K562 (cell line): ENCODE data around the gene ATP9B. TPM values are rescaled to one million over a fixed set of nuclear protein-coding genes. Genes with fewer than 3 reads are reported as not detected.

ENCODE experiments used
- ATAC-seq: fragments of 200-7000 bp; cut with Tn5 transposase; 3 replicates; pipeline ENCODE4 v1.9.1; 2020; ENCODE audit warnings: moderate library complexity
- BruUV-seq: library from RNA; stranded (reverse); fragments of 400-500 nt; replicated peaks from 2 replicates; lab custom pipeline; 2021; lab: Mats Ljungman, UMichigan
- CTCF ChIA-PET: fragments of 300-600 bp; formaldehyde crosslinking; extraction: SDS; loops from one replicate; lab custom pipeline; 2021; ENCODE audit warnings: low intra/inter-chr PET ratio; lab: Yijun Ruan, JAX
- POLR2A ChIA-PET: fragments of 300-600, 350-650 bp; sonication (Branson Sonifier 250); formaldehyde crosslinking; extraction: SDS; loops from one replicate; lab custom pipeline; 2021; ENCODE audit warnings: antibody characterized with exemption, inconsistent platforms; lab: Yijun Ruan, JAX
- DNase-seq, 4 experiments: peaks; one replicate each; pipeline versions ENCODE4 v3.0.0 to v3.0.0-alpha.2; 2011 to 2018; ENCODE audit warnings: low spot score in 3 of 4, mixed read lengths in 3 of 4; ENCODE audit errors: extremely low read depth in 1 of 4
- FAIRE-seq: peaks from 2 replicates; lab custom pipeline; 2011; peaks lifted over from hg19 to GRCh38; lab: Jason Lieb, UNC
- H2AFZ ChIP-seq: 2 replicates; pipeline ENCODE4 v1.6.0; 2011; ENCODE audit warnings: low read depth, low read length, control low read depth, inconsistent platforms
- H3K27ac ChIP-seq: fragments of 200-600 bp; 3 replicates; pipeline ENCODE4 v1.8.0; 2011; ENCODE audit warnings: low read depth, mild to moderate bottlenecking, control low read depth, inconsistent platforms, low read length, moderate library complexity, mixed read lengths; ENCODE audit errors: extremely low read depth
- H3K27me3 ChIP-seq, 2 experiments: fragments of 300-600 bp in 1 of 2; 2 replicates in 1 of 2; 3 replicates in 1 of 2; pipeline versions ENCODE4 v1.6.0 to v1.8.0; 2011; ENCODE audit warnings: inconsistent platforms in 2 of 2, low read length in 2 of 2, mild to moderate bottlenecking in 1 of 2, mixed read lengths in 1 of 2, moderate library complexity in 1 of 2; ENCODE audit not compliant: control insufficient read depth in 2 of 2, insufficient read depth in 2 of 2
- H3K36me3 ChIP-seq: fragments of 300-600 bp; 3 replicates; pipeline ENCODE4 v1.8.0; 2011; ENCODE audit warnings: mild to moderate bottlenecking, low read length, inconsistent platforms; ENCODE audit not compliant: control insufficient read depth, insufficient read depth
- H3K4me1 ChIP-seq, 2 experiments: fragments of 200-600 bp in 1 of 2; replicated peaks in 1 of 2; 2 replicates in 1 of 2; 3 replicates in 1 of 2; pipeline versions ENCODE4 v1.5.1 to v1.8.0; 2011; ENCODE audit warnings: inconsistent platforms in 2 of 2, low read length in 2 of 2, mild to moderate bottlenecking in 1 of 2, mixed read lengths in 1 of 2, moderate library complexity in 1 of 2; ENCODE audit not compliant: control insufficient read depth in 2 of 2, insufficient read depth in 2 of 2
- H3K4me2 ChIP-seq: 2 replicates; pipeline ENCODE4 v1.6.1; 2011; ENCODE audit warnings: low read length, control low read depth, inconsistent platforms, mixed read lengths; ENCODE audit not compliant: insufficient read depth
- H3K4me3 ChIP-seq: fragments of 200-600 bp; sonication (generic), shearing (Covaris generic); 2 replicates; pipeline ENCODE4 v1.5.1; 2016; ENCODE audit warnings: control low read depth, inconsistent platforms
- H3K79me2 ChIP-seq: fragments of 200-600 bp; 3 replicates; pipeline ENCODE4 v1.8.0; 2011; ENCODE audit warnings: low read length, inconsistent platforms; ENCODE audit not compliant: control insufficient read depth, insufficient read depth
- H3K9ac ChIP-seq, 2 experiments: 2 replicates each; pipeline versions ENCODE4 v1.6.0 to v1.6.1; 2011; ENCODE audit warnings: low read depth in 2 of 2, low read length in 2 of 2, control low read depth in 1 of 2, inconsistent platforms in 1 of 2, mild to moderate bottlenecking in 1 of 2, mixed read lengths in 1 of 2; ENCODE audit not compliant: insufficient read depth in 1 of 2
- H3K9me1 ChIP-seq: one replicate; pipeline ENCODE4 v1.6.0; 2011; ENCODE audit warnings: inconsistent platforms, mild to moderate bottlenecking, low read length, moderate library complexity; ENCODE audit not compliant: control insufficient read depth, insufficient read depth
- H3K9me3 ChIP-seq: replicated peaks from 2 replicates; pipeline ENCODE4 v1.5.1; 2011; ENCODE audit warnings: low read depth, low read length, inconsistent platforms; ENCODE audit not compliant: control insufficient read depth, insufficient read depth
- H4K20me1 ChIP-seq: replicated peaks from 2 replicates; pipeline ENCODE4 v1.6.1; 2011; ENCODE audit warnings: low read length, inconsistent platforms, mixed read lengths; ENCODE audit not compliant: control insufficient read depth, insufficient read depth
- CBFB ChIP-seq: sonication (generic); formaldehyde crosslinking; IDR thresholded peaks from 2 replicates; pipeline ENCODE4 v1.4.0; 2020; ENCODE audit warnings: mild to moderate bottlenecking, missing genetic modification reagents
- CBX1 ChIP-seq: sonication (generic); IDR thresholded peaks from 2 replicates; pipeline ENCODE4 v1.6.1; 2016; ENCODE audit warnings: antibody characterized with exemption, low read depth, mild to moderate bottlenecking
- CC2D1A ChIP-seq: fragments of 450-650 bp; IDR thresholded peaks from 2 replicates; pipeline ENCODE4 v1.6.1; 2017; ENCODE audit warnings: mild to moderate bottlenecking
- DMBX1 ChIP-seq: fragments of 250-450 bp; sonication (Bioruptor Pico); IDR thresholded peaks from 2 replicates; pipeline ENCODE4 v1.8.0; 2022; ENCODE audit warnings: inconsistent platforms, mild to moderate bottlenecking, moderate library complexity, borderline replicate concordance
- ELF2 ChIP-seq: fragments of 250-450 bp; sonication (Bioruptor Pico); IDR thresholded peaks from 2 replicates; pipeline ENCODE4 v1.5.0; 2021; ENCODE audit warnings: mild to moderate bottlenecking
- PTTG1 ChIP-seq: fragments of 450-650 bp; IDR thresholded peaks from 2 replicates; pipeline ENCODE4 v1.6.1; 2016; ENCODE audit warnings: low read depth, mild to moderate bottlenecking, missing genetic modification characterization, missing compliant biosample characterization
- ZNF589 ChIP-seq: fragments of 200-800 bp; sonication (Bioruptor generic); IDR thresholded peaks from 2 replicates; pipeline ENCODE4 v1.6.1; 2016; ENCODE audit warnings: low read depth, missing genetic modification characterization, missing compliant biosample characterization
- ZNF695 ChIP-seq: fragments of 450-650 bp; formaldehyde crosslinking; IDR thresholded peaks from 2 replicates; pipeline ENCODE4 v1.4.0; 2020; ENCODE audit warnings: mild to moderate bottlenecking, moderate library complexity
- WGBS: fragments of 100-300 bp; shearing (Covaris generic); methylation state at CpG from one replicate; pipeline ENCODE4 v1.1.6; 2016; ENCODE audit warnings: low coverage, mixed read lengths; ENCODE audit not compliant: insufficient coverage; ENCODE audit errors: missing lambda C conversion rate; 5-methylcytosine and 5-hydroxymethylcytosine counted together
- in situ Hi-C: fragments of 300-500 bp; cut with MboI; formaldehyde crosslinking; loops from 4 replicates; pipeline ENCODE4 v1.15.0; 2018; ENCODE audit warnings: inconsistent platforms, mixed read lengths
- intact Hi-C: fragments of 100-400 bp; cut with micrococcal nuclease; formaldehyde crosslinking; loops from 2 replicates; pipeline ENCODE4 v1.14.2; 2022
- polyA plus RNA-seq, 8 experiments: library from polyadenylated mRNA; depleted of rRNA in 4 of 8; stranded (reverse) in 5 of 8; unstranded in 3 of 8; fragments of >200 nt; fragmentation: Nextera tagmentation in 2 of 8; fragmentation: Illumina TruSeq in 1 of 8; extraction: Ambion mirVana in 2 of 8; extraction: Trizol in 1 of 8; gene quantifications; 2 replicates each; pipeline versions ENCODE4 v1.2.1 to v1.2.3, GENCODE V29; 2011 to 2014; ENCODE audit warnings: inconsistent platforms in 1 of 8, missing spikeins in 1 of 8
- total RNA-seq, 7 experiments: library from RNA; depleted of rRNA in 6 of 7; stranded (reverse); fragments of >200 nt in 6 of 7; fragmentation: Illumina TruSeq in 2 of 7; extraction: Trizol in 2 of 7; gene quantifications; 2 replicates each; pipeline versions ENCODE4 v1.2.1 to v1.2.3, GENCODE V29; 2011 to 2021; ENCODE audit warnings: low replicate concordance in 1 of 7
- TF ChIP-seq, protein P1 (sequence below): fragments of 450-650 bp; formaldehyde crosslinking; IDR thresholded peaks from 2 replicates; pipeline ENCODE4 v1.4.0; 2020; ENCODE audit warnings: mild to moderate bottlenecking, mixed read lengths
- TF ChIP-seq, protein P2 (sequence below), 3 experiments: fragments of 200-800 bp in 1 of 3; fragments of 250-450 bp in 1 of 3; fragments of 450-650 bp in 1 of 3; sonication (Bioruptor Pico) in 1 of 3; sonication (Bioruptor generic) in 1 of 3; formaldehyde crosslinking in 1 of 3; IDR thresholded peaks; 2 replicates each; pipeline versions ENCODE4 v1.6.1 to v1.8.0; 2016 to 2022; ENCODE audit warnings: mild to moderate bottlenecking in 2 of 3, missing genetic modification characterization in 2 of 3, missing compliant biosample characterization in 1 of 3, moderate library complexity in 1 of 3

The ATP9B gene
- total and polyA plus RNA-seq, 9 of the 15 experiments (the other 6 are each of a cell fraction or from before 2014, with no cell fraction given): 0.66 to 13.2 (median 7.9) TPM

DNA sequence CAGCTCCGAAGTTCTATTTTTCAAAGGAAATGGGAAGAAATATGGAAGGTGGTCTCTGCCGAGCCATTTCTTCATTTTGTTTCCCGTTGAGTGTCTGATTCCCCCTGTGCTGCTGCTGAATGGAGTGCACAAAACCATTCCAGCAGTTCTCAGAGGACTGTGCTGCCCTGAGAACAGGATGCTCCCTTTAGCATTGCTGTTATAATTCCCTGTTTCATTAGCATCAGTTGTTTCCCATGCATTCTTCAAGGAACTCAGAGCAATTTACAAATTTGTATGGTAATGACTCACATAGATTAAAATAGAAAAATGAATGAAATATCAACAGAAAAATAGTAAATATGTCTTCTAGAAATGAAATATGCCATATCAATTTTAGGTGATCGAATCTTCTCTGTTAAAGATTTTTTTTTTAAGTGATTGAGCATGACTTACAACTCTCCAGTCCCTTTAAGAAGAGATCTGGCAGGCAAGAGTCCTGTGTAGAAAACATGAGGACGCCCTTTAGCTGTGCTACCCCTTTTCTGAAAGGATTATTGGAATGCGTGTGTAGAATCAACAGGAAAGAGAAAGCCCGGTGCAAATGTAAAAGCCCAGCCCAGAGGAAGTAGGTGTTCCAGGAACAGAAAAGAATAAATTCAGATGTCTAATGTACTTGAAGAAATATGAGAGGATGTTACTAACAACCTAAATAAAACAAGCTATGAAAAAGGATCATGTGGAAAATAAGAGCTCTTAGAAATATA is 118.5 kb downstream of the ATP9B start:
- Histone ChIP-seq H3K27me3 (no peaks in the 10 kb centered on the region), H3K27ac (no peak overlapping the region), H3K4me3 (no peak overlapping the region), H3K4me2 (no peak overlapping the region), H3K9me3 (no peaks in the 10 kb centered on the region), H3K4me1 (no peaks in the 10 kb centered on the region), H3K36me3 (no peaks in the 10 kb centered on the region), H4K20me1 (no peaks in the 10 kb centered on the region), H3K9ac (no peak overlapping the region), H3K9me1 (no peaks in the 10 kb centered on the region), H2AFZ (no peak overlapping the region), H3K79me2 (no peaks in the 10 kb centered on the region)
- ATAC-seq: no peak
- WGBS: 56% methylated on average over 6 of the region's 7 CpGs
- in situ Hi-C loops (no loop called here), intact Hi-C loops (no loop called here)
- ChIA-PET POLR2A (no interaction called here), CTCF (no interaction called here)
- BruUV-seq: no TSS peak
- no peak for DNase-seq
- FAIRE-seq: no peak
- no peak for TF ChIP-seq ZNF695
- TF ChIP-seq PTTG1 (tag): no peak
- no peak for TF ChIP-seq CBX1
- no peak for TF ChIP-seq ELF2 (CRISPR knock-in tag)
- TF ChIP-seq, protein P1, sequence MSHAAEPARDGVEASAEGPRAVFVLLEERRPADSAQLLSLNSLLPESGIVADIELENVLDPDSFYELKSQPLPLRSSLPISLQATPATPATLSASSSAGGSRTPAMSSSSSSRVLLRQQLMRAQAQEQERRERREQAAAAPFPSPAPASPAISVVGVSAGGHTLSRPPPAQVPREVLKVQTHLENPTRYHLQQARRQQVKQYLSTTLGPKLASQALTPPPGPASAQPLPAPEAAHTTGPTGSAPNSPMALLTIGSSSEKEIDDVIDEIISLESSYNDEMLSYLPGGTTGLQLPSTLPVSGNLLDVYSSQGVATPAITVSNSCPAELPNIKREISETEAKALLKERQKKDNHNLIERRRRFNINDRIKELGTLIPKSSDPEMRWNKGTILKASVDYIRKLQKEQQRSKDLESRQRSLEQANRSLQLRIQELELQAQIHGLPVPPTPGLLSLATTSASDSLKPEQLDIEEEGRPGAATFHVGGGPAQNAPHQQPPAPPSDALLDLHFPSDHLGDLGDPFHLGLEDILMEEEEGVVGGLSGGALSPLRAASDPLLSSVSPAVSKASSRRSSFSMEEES (CRISPR knock-in tag): no peak
- TF ChIP-seq ZNF589 (CRISPR knock-in tag): no peak
- TF ChIP-seq, protein P2, sequence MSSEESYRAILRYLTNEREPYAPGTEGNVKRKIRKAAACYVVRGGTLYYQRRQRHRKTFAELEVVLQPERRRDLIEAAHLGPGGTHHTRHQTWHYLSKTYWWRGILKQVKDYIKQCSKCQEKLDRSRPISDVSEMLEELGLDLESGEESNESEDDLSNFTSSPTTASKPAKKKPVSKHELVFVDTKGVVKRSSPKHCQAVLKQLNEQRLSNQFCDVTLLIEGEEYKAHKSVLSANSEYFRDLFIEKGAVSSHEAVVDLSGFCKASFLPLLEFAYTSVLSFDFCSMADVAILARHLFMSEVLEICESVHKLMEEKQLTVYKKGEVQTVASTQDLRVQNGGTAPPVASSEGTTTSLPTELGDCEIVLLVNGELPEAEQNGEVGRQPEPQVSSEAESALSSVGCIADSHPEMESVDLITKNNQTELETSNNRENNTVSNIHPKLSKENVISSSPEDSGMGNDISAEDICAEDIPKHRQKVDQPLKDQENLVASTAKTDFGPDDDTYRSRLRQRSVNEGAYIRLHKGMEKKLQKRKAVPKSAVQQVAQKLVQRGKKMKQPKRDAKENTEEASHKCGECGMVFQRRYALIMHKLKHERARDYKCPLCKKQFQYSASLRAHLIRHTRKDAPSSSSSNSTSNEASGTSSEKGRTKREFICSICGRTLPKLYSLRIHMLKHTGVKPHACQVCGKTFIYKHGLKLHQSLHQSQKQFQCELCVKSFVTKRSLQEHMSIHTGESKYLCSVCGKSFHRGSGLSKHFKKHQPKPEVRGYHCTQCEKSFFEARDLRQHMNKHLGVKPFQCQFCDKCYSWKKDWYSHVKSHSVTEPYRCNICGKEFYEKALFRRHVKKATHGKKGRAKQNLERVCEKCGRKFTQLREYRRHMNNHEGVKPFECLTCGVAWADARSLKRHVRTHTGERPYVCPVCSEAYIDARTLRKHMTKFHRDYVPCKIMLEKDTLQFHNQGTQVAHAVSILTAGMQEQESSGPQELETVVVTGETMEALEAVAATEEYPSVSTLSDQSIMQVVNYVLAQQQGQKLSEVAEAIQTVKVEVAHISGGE (CRISPR knock-in tag; IDR thresholded peaks at IDR 0.05): no peak
- TF ChIP-seq CBFB: no peak
- TF ChIP-seq DMBX1: no peak
- no peak for TF ChIP-seq CC2D1A
